BJ (cell line): ENCODE results near the gene ZNF81. TPM values are rescaled to one million over a fixed set of nuclear protein-coding genes. Genes with fewer than 3 reads are reported as not detected.

ENCODE experiments used
- CTCF ChIA-PET: fragments of 350-600 bp; formaldehyde crosslinking; extraction: SDS; loops from one replicate; lab custom pipeline; 2021; ENCODE audit warnings: antibody characterized with exemption, inconsistent platforms; lab: Yijun Ruan, JAX
- POLR2A ChIA-PET: fragments of 300-600 bp; sonication (Branson Sonifier 250); formaldehyde crosslinking; extraction: SDS; loops from one replicate; lab custom pipeline; 2021; ENCODE audit warnings: antibody characterized with exemption; lab: Charles Lee
- DNase-seq: peaks from one replicate; pipeline ENCODE4 v3.0.0-alpha.2; 2011; ENCODE audit warnings: low read depth
- H3K27me3 ChIP-seq: 2 replicates; pipeline ENCODE4 v1.6.0; 2011; ENCODE audit warnings: low read length; ENCODE audit not compliant: control insufficient read depth, insufficient read depth
- H3K36me3 ChIP-seq: 2 replicates; pipeline ENCODE4 v1.5.1; 2011; ENCODE audit warnings: low read length; ENCODE audit not compliant: control insufficient read depth, insufficient read depth
- H3K4me3 ChIP-seq: 2 replicates; pipeline ENCODE4 v1.5.1; 2011; ENCODE audit warnings: low read depth, mild to moderate bottlenecking, control low read depth, low read length
- CTCF ChIP-seq: IDR thresholded peaks from 2 replicates; pipeline ENCODE4 v1.5.1; 2011; ENCODE audit warnings: low read depth, mild to moderate bottlenecking, control low read depth, inconsistent platforms, low read length, moderate library complexity; ENCODE audit not compliant: insufficient read depth
- polyA plus RNA-seq: library from polyadenylated mRNA; depleted of rRNA; stranded (reverse); fragments of >200 nt; gene quantifications from 2 replicates; pipeline ENCODE4 v1.2.3, GENCODE V29; 2011

Gene ZNF81
- polyA plus RNA-seq, 1 experiment: 2.6 TPM

GRCh38 chrX:47877327-47877726, 40.6 kb downstream of the ZNF81 start:
- ChIA-PET POLR2A (no interaction called here), CTCF (interaction anchor here (0.6 kb wide), 1 partner anchor 45 kb away, joined by 3 read pairs; no protein-coding TSS in a partner anchor)
- no peaks in the 10 kb centered on the region for H3K36me3 ChIP-seq
- DNase-seq: no peak
- no peak overlapping the region for H3K4me3 ChIP-seq
- no peaks in the 10 kb centered on the region for H3K27me3 ChIP-seq
- no peak for TF ChIP-seq CTCF

GRCh38 chrX:47878198-47878597, 41.5 kb downstream of the ZNF81 start:
- no peak for TF ChIP-seq CTCF
- ChIA-PET CTCF (no interaction called here), POLR2A (no interaction called here)
- no peaks in the 10 kb centered on the region for H3K36me3 ChIP-seq
- no peaks in the 10 kb centered on the region for H3K27me3 ChIP-seq
- DNase-seq: no peak
- H3K4me3 ChIP-seq: no peak overlapping the region

GRCh38 chrX:47879463-47879862, 42.8 kb downstream of the ZNF81 start:
- TF ChIP-seq CTCF: no peak
- no peaks in the 10 kb centered on the region for H3K36me3 ChIP-seq
- ChIA-PET POLR2A (no interaction called here), CTCF (no interaction called here)
- DNase-seq: no peak
- H3K4me3 ChIP-seq: no peak overlapping the region
- no peaks in the 10 kb centered on the region for H3K27me3 ChIP-seq

- CTCF ChIA-PET: no interaction called here
Measured at GRCh38 chrX:47880927-47881326, 44.2 kb downstream of the ZNF81 start.

GRCh38 chrX:47885501-47885900, 48.8 kb downstream of the ZNF81 start:
- Histone ChIP-seq H3K36me3 (peaks cover 1% of the 10 kb centered on the region), H3K4me3 (no peak overlapping the region), H3K27me3 (no peaks in the 10 kb centered on the region)
- TF ChIP-seq CTCF: no peak
- ChIA-PET CTCF (no interaction called here), POLR2A (no interaction called here)
- no peak for DNase-seq

More at GRCh38 chrX:47880927-47881326, 44.2 kb downstream of the ZNF81 start:
- no peak for TF ChIP-seq CTCF
- POLR2A ChIA-PET: no interaction called here
- DNase-seq: no peak
- Histone ChIP-seq H3K36me3 (no peaks in the 10 kb centered on the region), H3K4me3 (no peak overlapping the region), H3K27me3 (no peaks in the 10 kb centered on the region)
